Type B pancreatic cell (in vitro differentiated cells): Measurements from ENCODE around the gene UNC93A. TPM values are rescaled to one million over a fixed set of nuclear protein-coding genes. Genes with fewer than 3 reads are reported as not detected.

Source experiments
- DNase-seq: peaks from one replicate; pipeline ENCODE4 v3.0.0; 2021; ENCODE audit warnings: mixed read lengths; ENCODE audit not compliant: unreplicated experiment; ENCODE audit errors: extremely low spot score
- H3K27ac Mint-ChIP-seq: 2 replicates; pipeline ENCODE4 v1.8.0; 2021; ENCODE audit warnings: mild to moderate bottlenecking, mixed read lengths
- H3K27me3 Mint-ChIP-seq: 2 replicates; pipeline ENCODE4 v1.8.0; 2021; ENCODE audit warnings: mixed read lengths
- H3K36me3 Mint-ChIP-seq: 2 replicates; pipeline ENCODE4 v1.8.0; 2021; ENCODE audit warnings: mixed read lengths
- H3K4me1 Mint-ChIP-seq: one replicate; pipeline ENCODE4 v1.8.0; 2021; ENCODE audit warnings: mixed read lengths; ENCODE audit not compliant: unreplicated experiment
- H3K4me3 Mint-ChIP-seq: 2 replicates; pipeline ENCODE4 v1.8.0; 2021; ENCODE audit warnings: mild to moderate bottlenecking, mixed read lengths
- H3K9me3 Mint-ChIP-seq: 2 replicates; pipeline ENCODE4 v1.8.0; 2021; ENCODE audit warnings: mixed read lengths
- CTCF ChIP-seq: fragments of 200-600 bp; sonication (generic); conservative IDR thresholded peaks from 2 replicates; pipeline ENCODE4 v1.5.0; 2021; ENCODE audit warnings: antibody characterized with exemption, mild to moderate bottlenecking
- total RNA-seq: library from RNA; stranded (reverse); gene quantifications from 2 replicates; pipeline ENCODE4 v1.2.1, GENCODE V29; 2021; ENCODE audit warnings: low replicate concordance

Gene UNC93A
- total RNA-seq, 1 donor from 2014 or later, result 3.7 TPM

- DNase-seq, result no peak
- Mint-ChIP-seq H3K36me3 (no peaks in the 10 kb centered on the region), H3K9me3 (no peaks in the 10 kb centered on the region)
Measured at GRCh38 chr6:167324111-167324510, 33.0 kb downstream of the UNC93A start.

GRCh38 chr6:167325766-167326165 is 34.7 kb downstream of the UNC93A start:
- H3K4me3 Mint-ChIP-seq, result no peak overlapping the region
- no peak for TF ChIP-seq CTCF
- no peaks in the 10 kb centered on the region for H3K4me1 Mint-ChIP-seq
- no peaks in the 10 kb centered on the region for H3K36me3 Mint-ChIP-seq
- DNase-seq, result no peak
- no peaks in the 10 kb centered on the region for H3K27me3 Mint-ChIP-seq
- no peak overlapping the region for H3K27ac Mint-ChIP-seq
- H3K9me3 Mint-ChIP-seq, result no peaks in the 10 kb centered on the region

More at GRCh38 chr6:167324111-167324510, 33.0 kb downstream of the UNC93A start:
- Mint-ChIP-seq H3K4me3 (no peak overlapping the region), H3K27me3 (peaks cover under 1% of the 10 kb centered on the region), H3K27ac (no peak overlapping the region), H3K4me1 (peaks cover under 1% of the 10 kb centered on the region)
- TF ChIP-seq CTCF, result no peak

GRCh38 chr6:167327391-167327790 is 36.3 kb downstream of the UNC93A start:
- H3K4me3 Mint-ChIP-seq, result no peak overlapping the region
- H3K36me3 Mint-ChIP-seq, result no peaks in the 10 kb centered on the region
- no peaks in the 10 kb centered on the region for H3K4me1 Mint-ChIP-seq

GRCh38 chr6:167328086-167328485 is 37.0 kb downstream of the UNC93A start:
- peak; percentile 53 for DNase-seq
- H3K27ac Mint-ChIP-seq, result no peak overlapping the region
- H3K4me1 Mint-ChIP-seq, result no peaks in the 10 kb centered on the region
- H3K4me3 Mint-ChIP-seq, result no peak overlapping the region
- no peaks in the 10 kb centered on the region for H3K36me3 Mint-ChIP-seq
- no peak for TF ChIP-seq CTCF
- no peaks in the 10 kb centered on the region for H3K27me3 Mint-ChIP-seq
- no peaks in the 10 kb centered on the region for H3K9me3 Mint-ChIP-seq

More at GRCh38 chr6:167327391-167327790, 36.3 kb downstream of the UNC93A start:
- TF ChIP-seq CTCF, result no peak
- Mint-ChIP-seq H3K27me3 (no peaks in the 10 kb centered on the region), H3K27ac (no peak overlapping the region), H3K9me3 (no peaks in the 10 kb centered on the region)
- DNase-seq, result no peak

GRCh38 chr6:167329014-167329413 is 37.9 kb downstream of the UNC93A start:
- Mint-ChIP-seq H3K4me1 (no peaks in the 10 kb centered on the region), H3K4me3 (no peak overlapping the region), H3K27me3 (no peaks in the 10 kb centered on the region), H3K36me3 (no peaks in the 10 kb centered on the region), H3K9me3 (no peaks in the 10 kb centered on the region), H3K27ac (no peak overlapping the region)
- no peak for TF ChIP-seq CTCF
- DNase-seq, result peak; percentile 61

GRCh38 chr6:167330750-167331149 is 39.6 kb downstream of the UNC93A start:
- Mint-ChIP-seq H3K4me3 (no peak overlapping the region), H3K27me3 (no peaks in the 10 kb centered on the region), H3K27ac (no peak overlapping the region), H3K36me3 (no peaks in the 10 kb centered on the region), H3K4me1 (no peaks in the 10 kb centered on the region), H3K9me3 (no peaks in the 10 kb centered on the region)
- TF ChIP-seq CTCF, result no peak
- no peak for DNase-seq
